ENCODE measurements around the gene DOCK2. TPM values are rescaled to one million over a fixed set of nuclear protein-coding genes. Genes with fewer than 3 reads are reported as not detected.

The DOCK2 gene
- total and polyA plus RNA-seq, 7 donors = 2.3 to 21.1 (median 12.5) TPM

DNA sequence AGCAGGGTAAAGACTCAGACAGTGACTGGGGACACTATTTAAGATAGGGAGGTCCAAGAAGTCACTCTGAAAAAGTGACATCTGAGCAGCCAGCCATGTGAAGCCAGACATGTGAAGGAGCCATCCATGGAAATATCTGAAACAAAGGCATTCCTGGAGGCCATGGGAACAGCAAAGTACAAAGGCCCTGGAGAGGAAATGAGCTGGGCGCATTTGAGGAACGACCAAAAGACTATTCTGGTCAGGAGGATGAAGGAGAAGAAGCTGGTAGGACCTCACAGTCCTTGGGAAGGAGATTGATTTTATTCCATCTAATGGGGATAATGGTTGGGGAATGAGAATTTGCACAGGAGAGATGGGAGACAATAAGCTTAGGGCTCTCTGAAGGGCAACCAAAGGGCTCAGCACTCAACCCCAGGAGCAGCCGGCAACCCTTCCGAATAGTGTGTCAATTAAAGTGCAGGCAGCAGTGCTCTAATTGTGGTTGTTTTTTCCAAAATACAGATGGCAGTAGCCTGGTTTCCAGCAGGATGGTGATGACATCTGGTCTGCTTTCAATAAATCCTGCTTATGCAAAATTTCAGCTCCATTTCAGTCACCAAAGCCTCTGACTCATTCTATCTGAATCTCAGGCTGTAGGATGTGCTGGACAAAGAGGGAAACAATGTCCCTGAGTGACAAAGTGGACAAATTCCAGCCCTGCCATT is 495.3 kb downstream of the DOCK2 start:
- DNase-seq = no peak
- no peaks in the 10 kb centered on the region for H3K27me3 ChIP-seq
- TF ChIP-seq POLR2A (IDR thresholded peaks at IDR 0.05) (no peak), POLR2AphosphoS5 (IDR thresholded peaks at IDR 0.05) (no peak), EP300 (IDR thresholded peaks at IDR 0.05) (no peak)
- TF ChIP-seq, protein P1, sequence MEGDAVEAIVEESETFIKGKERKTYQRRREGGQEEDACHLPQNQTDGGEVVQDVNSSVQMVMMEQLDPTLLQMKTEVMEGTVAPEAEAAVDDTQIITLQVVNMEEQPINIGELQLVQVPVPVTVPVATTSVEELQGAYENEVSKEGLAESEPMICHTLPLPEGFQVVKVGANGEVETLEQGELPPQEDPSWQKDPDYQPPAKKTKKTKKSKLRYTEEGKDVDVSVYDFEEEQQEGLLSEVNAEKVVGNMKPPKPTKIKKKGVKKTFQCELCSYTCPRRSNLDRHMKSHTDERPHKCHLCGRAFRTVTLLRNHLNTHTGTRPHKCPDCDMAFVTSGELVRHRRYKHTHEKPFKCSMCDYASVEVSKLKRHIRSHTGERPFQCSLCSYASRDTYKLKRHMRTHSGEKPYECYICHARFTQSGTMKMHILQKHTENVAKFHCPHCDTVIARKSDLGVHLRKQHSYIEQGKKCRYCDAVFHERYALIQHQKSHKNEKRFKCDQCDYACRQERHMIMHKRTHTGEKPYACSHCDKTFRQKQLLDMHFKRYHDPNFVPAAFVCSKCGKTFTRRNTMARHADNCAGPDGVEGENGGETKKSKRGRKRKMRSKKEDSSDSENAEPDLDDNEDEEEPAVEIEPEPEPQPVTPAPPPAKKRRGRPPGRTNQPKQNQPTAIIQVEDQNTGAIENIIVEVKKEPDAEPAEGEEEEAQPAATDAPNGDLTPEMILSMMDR (IDR thresholded peaks at IDR 0.05) = no peak
- H3K4me1 ChIP-seq = no peaks in the 10 kb centered on the region
- no peak overlapping the region for H3K27ac ChIP-seq
- H3K36me3 ChIP-seq = no peaks in the 10 kb centered on the region
- no peak overlapping the region for H3K4me3 ChIP-seq
- peaks cover 0 to 2% (median 0%) of the 10 kb centered on the region in 4 donors for H3K9me3 ChIP-seq
- intact Hi-C loops (cut with DNase I) = no loop called here
- 68 to 71% methylated on average over 4 of the region's 4 CpGs for WGBS, 2 donors

Small RNAs within 50 kb of the gene (small RNA-seq; reads per million reads assigned to genes)
- 0 reads per million in 3 donors for gene MIR378E

Other genes starting within 250 kb of the DOCK2 start
- gene SPDL1, start 53.5 kb upstream of the DOCK2 start, total RNA-seq = 10 to 100 TPM in 1 of 4 donors, 1 to 10 TPM in 3; 3.0 to 14.7 (median 9.0) TPM
- gene SPDL1, start 53.5 kb upstream of the DOCK2 start, polyA plus RNA-seq = 1 to 10 TPM; 3.6 to 9.3 (median 4.9) TPM